Measurements from ENCODE around the gene MYO1G. TPM values are rescaled to one million over a fixed set of nuclear protein-coding genes. Genes with fewer than 3 reads are reported as not detected.

MYO1G gene
- total and polyA plus RNA-seq, 12 donors = 0.06 to 12.8 (median 3.8) TPM

DNA sequence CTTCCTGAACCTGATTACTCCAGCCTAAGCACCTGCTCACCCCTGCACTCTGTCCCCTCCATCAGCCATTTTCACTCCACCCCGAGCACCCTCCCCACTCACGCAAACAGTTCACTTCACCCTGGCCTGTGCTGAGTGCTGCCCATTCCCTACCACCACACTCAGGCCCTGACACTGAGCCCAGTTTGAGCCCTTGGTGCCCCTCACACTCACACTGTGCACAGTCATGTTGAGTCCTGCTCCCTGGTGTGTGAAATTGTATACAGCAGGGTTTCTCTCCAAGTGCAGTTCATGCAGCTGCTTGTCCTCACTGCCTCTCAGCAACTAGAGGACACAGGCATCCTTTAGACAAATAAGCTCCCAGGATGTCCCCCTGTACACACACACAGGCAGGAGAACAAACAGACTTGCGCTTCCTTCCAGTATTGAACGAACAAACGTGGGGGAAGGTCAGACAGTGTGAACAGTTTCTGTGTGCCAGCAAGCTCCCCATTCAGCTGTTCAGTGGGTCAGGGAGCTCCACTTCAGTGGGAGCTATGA, 6.8 kb downstream of the MYO1G start:
- H3K4me1 ChIP-seq (replicated peaks in 1 of 2) = no peaks in the 10 kb centered on the region
- intact Hi-C loops (cut with DNase I) = loop anchor here in 1 of 2 donors (2.0 kb wide), 1 partner anchor 165 kb away; no protein-coding TSS in a partner anchor
- no peak overlapping the region for H3K4me3 ChIP-seq
- H3K36me3 ChIP-seq (replicated peaks in 1 of 2) = no peaks in the 10 kb centered on the region
- no peak for DNase-seq
- WGBS, 4 donors = 58 to 73% (median 67%) methylated on average over 4 to 5 of the region's 5 CpGs
- TF ChIP-seq POLR2A (IDR thresholded peaks at IDR 0.05) = no peak
- TF ChIP-seq, protein P1, sequence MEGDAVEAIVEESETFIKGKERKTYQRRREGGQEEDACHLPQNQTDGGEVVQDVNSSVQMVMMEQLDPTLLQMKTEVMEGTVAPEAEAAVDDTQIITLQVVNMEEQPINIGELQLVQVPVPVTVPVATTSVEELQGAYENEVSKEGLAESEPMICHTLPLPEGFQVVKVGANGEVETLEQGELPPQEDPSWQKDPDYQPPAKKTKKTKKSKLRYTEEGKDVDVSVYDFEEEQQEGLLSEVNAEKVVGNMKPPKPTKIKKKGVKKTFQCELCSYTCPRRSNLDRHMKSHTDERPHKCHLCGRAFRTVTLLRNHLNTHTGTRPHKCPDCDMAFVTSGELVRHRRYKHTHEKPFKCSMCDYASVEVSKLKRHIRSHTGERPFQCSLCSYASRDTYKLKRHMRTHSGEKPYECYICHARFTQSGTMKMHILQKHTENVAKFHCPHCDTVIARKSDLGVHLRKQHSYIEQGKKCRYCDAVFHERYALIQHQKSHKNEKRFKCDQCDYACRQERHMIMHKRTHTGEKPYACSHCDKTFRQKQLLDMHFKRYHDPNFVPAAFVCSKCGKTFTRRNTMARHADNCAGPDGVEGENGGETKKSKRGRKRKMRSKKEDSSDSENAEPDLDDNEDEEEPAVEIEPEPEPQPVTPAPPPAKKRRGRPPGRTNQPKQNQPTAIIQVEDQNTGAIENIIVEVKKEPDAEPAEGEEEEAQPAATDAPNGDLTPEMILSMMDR (IDR thresholded peaks at IDR 0.05) = no peak
- H3K27ac ChIP-seq = no peak overlapping the region
- no peaks in the 10 kb centered on the region for H3K27me3 ChIP-seq
- no peaks in the 10 kb centered on the region for H3K9me3 ChIP-seq (replicated peaks in 1 of 3)

- H3K4me1 ChIP-seq (replicated peaks in 1 of 2) = no peaks in the 10 kb centered on the region
- H3K9me3 ChIP-seq (replicated peaks in 1 of 3) = no peaks in the 10 kb centered on the region
- TF ChIP-seq, protein P1 (IDR thresholded peaks at IDR 0.05) = no peak
- TF ChIP-seq POLR2A (IDR thresholded peaks at IDR 0.05) = no peak
- WGBS, 4 donors = 73 to 89% (median 85%) methylated on average over 3 to 10 of the region's 10 CpGs
- no peaks in the 10 kb centered on the region for H3K27me3 ChIP-seq
- H3K36me3 ChIP-seq (replicated peaks in 1 of 2) = no peaks in the 10 kb centered on the region
- H3K4me3 ChIP-seq = no peak overlapping the region
- no peak overlapping the region for H3K27ac ChIP-seq
- DNase-seq = peak in 3 of 7 donors; percentile 7 to 43 (median 7)
- intact Hi-C loops (cut with DNase I) = no loop called here
Observed at GRCh38 chr7:44971188-44971901, 7.5 kb downstream of the MYO1G start.

DNA sequence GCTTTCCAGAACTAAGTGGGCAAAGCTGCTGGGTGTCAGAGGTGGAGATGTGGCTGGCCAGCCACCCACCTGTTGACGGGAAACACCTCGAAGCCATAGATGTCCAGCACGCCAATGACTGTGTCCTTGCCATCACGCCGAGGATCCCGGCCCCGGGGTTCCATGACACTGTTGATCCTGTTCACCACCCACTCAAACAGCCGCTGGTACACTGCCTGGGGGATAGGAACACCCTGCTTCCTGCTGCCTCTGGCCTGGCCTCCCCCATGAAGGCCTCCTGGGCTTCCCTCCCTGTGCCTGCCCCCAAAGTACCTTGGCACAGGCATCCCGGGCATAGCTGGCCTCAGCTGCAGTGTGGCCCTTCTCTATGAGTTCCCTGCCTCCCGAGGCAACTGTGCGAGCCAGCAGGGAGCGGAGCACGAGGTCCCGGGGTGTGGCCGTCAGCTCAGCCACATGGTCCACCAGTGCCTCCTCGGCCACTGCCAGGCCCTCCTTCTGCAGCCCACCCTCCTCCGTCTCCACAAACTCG, 8.2 kb downstream of the MYO1G start:
- Histone ChIP-seq H3K36me3 (replicated peaks in 1 of 2) (no peaks in the 10 kb centered on the region), H3K4me1 (replicated peaks in 1 of 2) (no peaks in the 10 kb centered on the region), H3K9me3 (replicated peaks in 1 of 3) (no peaks in the 10 kb centered on the region), H3K27ac (no peak overlapping the region), H3K27me3 (no peaks in the 10 kb centered on the region), H3K4me3 (no peak overlapping the region)
- intact Hi-C loops (cut with DNase I) = no loop called here
- WGBS, 4 donors = 83 to 92% (median 87%) methylated on average over 7 to 18 of the region's 18 CpGs
- peak in 3 of 7 donors; percentile 9 to 36 (median 11) for DNase-seq
- TF ChIP-seq, protein P1 (IDR thresholded peaks at IDR 0.05) = no peak
- no peak for TF ChIP-seq POLR2A (IDR thresholded peaks at IDR 0.05)

DNA sequence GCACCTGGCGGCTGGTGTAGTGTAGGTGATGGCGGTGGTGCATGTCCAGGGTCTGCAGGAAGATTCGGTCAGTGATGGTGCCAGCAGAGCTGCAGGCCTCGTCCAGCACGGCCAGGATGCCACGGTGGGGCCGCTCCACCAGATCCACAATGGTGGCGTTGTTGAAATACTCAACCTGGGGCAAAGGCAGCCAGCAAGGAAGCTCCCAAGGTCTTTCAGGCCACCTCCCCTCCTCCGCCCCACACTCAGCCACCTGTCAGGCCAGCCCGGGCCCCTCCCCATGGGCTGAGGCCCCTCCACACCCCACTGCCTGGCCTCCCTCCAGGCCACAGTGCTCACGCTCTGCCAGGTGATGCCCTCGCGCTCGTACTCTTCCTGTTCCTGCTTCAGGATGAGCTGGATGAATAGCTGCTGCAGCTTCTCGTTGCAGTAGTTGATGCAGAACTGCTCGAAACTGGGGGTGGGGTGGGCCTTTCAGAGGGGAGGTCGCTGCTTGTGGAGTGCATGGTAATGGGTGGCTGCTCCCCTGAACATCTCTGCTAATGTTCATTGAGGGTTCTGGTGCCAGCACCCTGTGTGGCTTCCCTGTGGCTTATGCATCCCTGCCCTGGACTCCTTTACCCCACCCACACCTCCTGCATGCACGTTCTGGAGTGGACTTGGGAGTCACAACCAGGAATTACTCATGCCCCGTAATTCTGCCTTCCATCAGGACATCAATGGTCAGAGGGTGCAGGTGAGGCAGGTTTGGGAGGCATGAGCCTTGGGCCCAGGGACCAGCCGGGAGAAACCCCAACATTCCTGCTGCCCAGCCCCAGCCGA, 8.9 kb downstream of the MYO1G start:
- DNase-seq = peak in 2 of 7 donors; percentile 14 to 15
- intact Hi-C loops (cut with DNase I) = no loop called here
- Histone ChIP-seq H3K27me3 (no peaks in the 10 kb centered on the region), H3K36me3 (replicated peaks in 1 of 2) (no peaks in the 10 kb centered on the region), H3K4me3 (no peak overlapping the region), H3K27ac (no peak overlapping the region), H3K4me1 (replicated peaks in 1 of 2) (no peaks in the 10 kb centered on the region), H3K9me3 (replicated peaks in 1 of 3) (no peaks in the 10 kb centered on the region)
- no peak for TF ChIP-seq POLR2A (IDR thresholded peaks at IDR 0.05)
- TF ChIP-seq, protein P1 (IDR thresholded peaks at IDR 0.05) = no peak
- 81 to 90% (median 83%) methylated on average over 13 to 21 of the region's 21 CpGs for WGBS, 4 donors

Data from adrenal gland (tissue), 12 donors.